Nephron (organoid): ENCODE measurements around the gene LRRN1.

Source experiments
- H3K27ac Mint-ChIP-seq, 3 experiments: 2 replicates each; pipeline ENCODE4 v1.8.0; 2020; ENCODE audit warnings: mixed read lengths in 3 of 3, mild to moderate bottlenecking in 2 of 3, moderate library complexity in 1 of 3
- H3K27me3 Mint-ChIP-seq: 2 replicates; pipeline ENCODE4 v1.8.0; 2021; ENCODE audit warnings: low read depth, mild to moderate bottlenecking, moderate library complexity, mixed read lengths
- H3K36me3 Mint-ChIP-seq: 2 replicates; pipeline ENCODE4 v1.8.0; 2020; ENCODE audit warnings: low read depth, mixed read lengths
- H3K4me1 Mint-ChIP-seq: 2 replicates; pipeline ENCODE4 v1.8.0; 2020; ENCODE audit warnings: mixed read lengths
- H3K4me3 Mint-ChIP-seq, 3 experiments: 2 replicates each; pipeline ENCODE4 v1.8.0; 2020; ENCODE audit warnings: mild to moderate bottlenecking in 3 of 3, mixed read lengths in 3 of 3, moderate library complexity in 2 of 3
- H3K9me3 Mint-ChIP-seq: 2 replicates; pipeline ENCODE4 v1.8.0; 2020; ENCODE audit warnings: mixed read lengths
- TF ChIP-seq, protein P1 (sequence below), 3 experiments: fragments of 200-600 bp; sonication (generic); IDR thresholded peaks; one replicate each; pipeline ENCODE4 v1.5.0; 2021; ENCODE audit warnings: antibody characterized with exemption in 3 of 3; ENCODE audit not compliant: unreplicated experiment in 3 of 3

Gene LRRN1

DNA sequence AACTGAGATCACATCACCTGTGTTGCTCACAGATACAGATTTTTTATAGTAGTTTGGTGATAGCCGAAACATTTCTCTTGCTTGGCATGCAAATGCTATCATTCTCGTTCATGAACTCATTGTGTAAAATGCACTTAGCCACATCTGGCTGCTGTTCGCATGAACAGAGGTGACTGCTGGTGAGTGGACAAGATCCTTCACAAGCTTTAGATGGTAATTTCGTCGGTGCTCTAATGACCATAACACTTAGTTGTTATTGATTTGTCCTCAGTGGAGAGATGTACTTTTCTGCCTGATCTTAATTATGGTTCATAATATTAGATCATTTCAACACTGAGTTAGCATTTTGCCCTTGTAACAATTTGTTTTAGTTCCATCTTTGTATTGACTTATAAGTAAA, 13.8 kb downstream of the LRRN1 start:
- H3K4me1 Mint-ChIP-seq = peaks cover 70% of the 10 kb centered on the region
- no peaks in the 10 kb centered on the region for H3K27me3 Mint-ChIP-seq
- H3K36me3 Mint-ChIP-seq = peaks cover 32% of the 10 kb centered on the region
- no peak overlapping the region for H3K27ac Mint-ChIP-seq
- no peaks in the 10 kb centered on the region for H3K9me3 Mint-ChIP-seq
- TF ChIP-seq, protein P1, sequence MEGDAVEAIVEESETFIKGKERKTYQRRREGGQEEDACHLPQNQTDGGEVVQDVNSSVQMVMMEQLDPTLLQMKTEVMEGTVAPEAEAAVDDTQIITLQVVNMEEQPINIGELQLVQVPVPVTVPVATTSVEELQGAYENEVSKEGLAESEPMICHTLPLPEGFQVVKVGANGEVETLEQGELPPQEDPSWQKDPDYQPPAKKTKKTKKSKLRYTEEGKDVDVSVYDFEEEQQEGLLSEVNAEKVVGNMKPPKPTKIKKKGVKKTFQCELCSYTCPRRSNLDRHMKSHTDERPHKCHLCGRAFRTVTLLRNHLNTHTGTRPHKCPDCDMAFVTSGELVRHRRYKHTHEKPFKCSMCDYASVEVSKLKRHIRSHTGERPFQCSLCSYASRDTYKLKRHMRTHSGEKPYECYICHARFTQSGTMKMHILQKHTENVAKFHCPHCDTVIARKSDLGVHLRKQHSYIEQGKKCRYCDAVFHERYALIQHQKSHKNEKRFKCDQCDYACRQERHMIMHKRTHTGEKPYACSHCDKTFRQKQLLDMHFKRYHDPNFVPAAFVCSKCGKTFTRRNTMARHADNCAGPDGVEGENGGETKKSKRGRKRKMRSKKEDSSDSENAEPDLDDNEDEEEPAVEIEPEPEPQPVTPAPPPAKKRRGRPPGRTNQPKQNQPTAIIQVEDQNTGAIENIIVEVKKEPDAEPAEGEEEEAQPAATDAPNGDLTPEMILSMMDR (IDR thresholded peaks at IDR 0.05; ENCODE audit: unreplicated experiment in 3 of 3) = no peak
- H3K4me3 Mint-ChIP-seq = peak overlapping the region in 1 of 3 experiments; percentile 11

DNA sequence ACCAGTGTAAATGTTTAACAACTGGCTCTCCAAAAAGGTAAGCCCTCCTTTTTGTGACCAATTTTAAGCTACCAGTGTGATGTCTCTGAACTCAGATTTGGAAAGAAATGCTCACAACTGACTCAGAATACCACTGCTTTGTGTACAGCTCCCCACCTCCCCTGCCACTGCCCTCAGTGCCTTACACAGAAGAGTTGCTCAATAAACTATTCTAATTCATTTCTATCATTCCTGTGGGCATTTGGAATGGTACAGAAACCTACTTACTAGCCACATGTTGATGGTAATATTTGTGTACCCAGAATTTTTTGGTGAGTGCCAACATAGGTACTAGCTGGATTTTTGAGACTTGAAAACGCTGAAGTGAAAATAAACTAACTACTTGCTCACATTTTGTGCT, 16.0 kb downstream of the LRRN1 start:
- Mint-ChIP-seq H3K36me3 (peaks cover 33% of the 10 kb centered on the region), H3K4me3 (no peak overlapping the region), H3K27me3 (no peaks in the 10 kb centered on the region), H3K4me1 (peaks cover 56% of the 10 kb centered on the region), H3K9me3 (no peaks in the 10 kb centered on the region), H3K27ac (no peak overlapping the region)
- TF ChIP-seq, protein P1 (IDR thresholded peaks at IDR 0.05; ENCODE audit: unreplicated experiment in 3 of 3) = no peak

DNA sequence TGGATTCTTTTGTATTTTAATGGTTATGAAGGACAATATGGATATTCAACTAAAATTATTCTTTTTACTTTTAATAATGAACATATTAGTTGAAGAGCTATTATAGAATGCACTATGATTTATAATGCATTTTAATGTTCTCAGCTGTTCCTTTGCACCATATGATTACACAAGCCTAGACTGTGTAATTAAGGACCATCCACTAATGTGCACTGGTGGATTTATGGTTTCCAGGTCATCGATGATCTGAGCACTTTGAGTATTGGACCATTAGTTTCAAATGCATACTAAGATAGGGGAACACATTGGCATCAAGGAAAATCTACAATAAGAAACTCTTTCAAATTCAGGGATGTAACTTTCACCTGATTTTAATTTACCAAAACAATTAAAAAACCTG, 16.8 kb downstream of the LRRN1 start:
- Mint-ChIP-seq H3K36me3 (peaks cover 33% of the 10 kb centered on the region), H3K4me3 (no peak overlapping the region), H3K27ac (no peak overlapping the region), H3K9me3 (no peaks in the 10 kb centered on the region), H3K4me1 (peaks cover 49% of the 10 kb centered on the region), H3K27me3 (no peaks in the 10 kb centered on the region)
- TF ChIP-seq, protein P1 (IDR thresholded peaks at IDR 0.05; ENCODE audit: unreplicated experiment in 3 of 3) = no peak

DNA sequence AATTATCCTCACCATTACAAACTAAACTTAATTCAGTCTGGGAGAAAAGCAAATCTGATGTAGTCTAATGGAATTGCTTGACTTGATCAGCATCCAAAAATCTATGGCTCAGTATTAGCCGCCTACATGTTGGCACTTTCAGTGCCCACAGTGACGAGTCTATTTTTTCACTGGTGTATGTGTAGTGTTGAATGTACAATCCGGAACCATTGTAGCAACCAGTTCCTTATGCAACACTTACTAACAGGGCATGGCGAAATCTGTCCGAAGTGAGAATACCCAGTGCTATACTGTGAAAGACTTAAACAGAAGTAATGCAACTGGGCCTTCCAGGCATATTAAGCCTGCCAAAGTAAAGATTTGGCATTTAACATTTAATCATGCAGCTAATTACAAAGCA, 18.6 kb downstream of the LRRN1 start:
- Mint-ChIP-seq H3K27ac (no peak overlapping the region), H3K27me3 (no peaks in the 10 kb centered on the region)

DNA sequence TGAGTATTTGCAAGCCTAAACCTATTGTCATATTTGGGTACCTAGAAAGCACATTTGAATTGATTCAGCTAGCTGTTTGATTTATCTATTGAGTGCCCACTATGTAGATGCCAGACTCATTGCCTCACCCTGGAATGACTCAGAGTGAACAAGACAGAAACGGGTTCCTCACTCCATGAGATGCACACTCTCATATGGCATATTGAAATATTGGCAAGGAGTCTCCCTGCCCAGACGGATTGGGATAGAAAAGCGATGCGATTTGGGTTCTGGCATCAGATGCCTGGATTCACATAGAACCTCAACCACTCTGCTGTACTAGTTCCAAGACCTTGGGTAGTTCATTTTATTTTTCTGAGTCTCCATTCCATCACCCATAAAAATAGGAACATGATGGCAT, 22.5 kb downstream of the LRRN1 start:
- Mint-ChIP-seq H3K4me1 (peaks cover 9% of the 10 kb centered on the region), H3K9me3 (no peaks in the 10 kb centered on the region), H3K4me3 (no peak overlapping the region), H3K27ac (no peak overlapping the region), H3K27me3 (no peaks in the 10 kb centered on the region), H3K36me3 (peaks cover 22% of the 10 kb centered on the region)
- TF ChIP-seq, protein P1 (IDR thresholded peaks at IDR 0.05; ENCODE audit: unreplicated experiment in 3 of 3) = no peak

More for the DNA sequence above, 18.6 kb downstream of the LRRN1 start:
- TF ChIP-seq, protein P1 (IDR thresholded peaks at IDR 0.05; ENCODE audit: unreplicated experiment in 3 of 3) = no peak
- no peaks in the 10 kb centered on the region for H3K9me3 Mint-ChIP-seq
- H3K36me3 Mint-ChIP-seq = peaks cover 41% of the 10 kb centered on the region
- H3K4me3 Mint-ChIP-seq = no peak overlapping the region
- peaks cover 36% of the 10 kb centered on the region for H3K4me1 Mint-ChIP-seq

DNA sequence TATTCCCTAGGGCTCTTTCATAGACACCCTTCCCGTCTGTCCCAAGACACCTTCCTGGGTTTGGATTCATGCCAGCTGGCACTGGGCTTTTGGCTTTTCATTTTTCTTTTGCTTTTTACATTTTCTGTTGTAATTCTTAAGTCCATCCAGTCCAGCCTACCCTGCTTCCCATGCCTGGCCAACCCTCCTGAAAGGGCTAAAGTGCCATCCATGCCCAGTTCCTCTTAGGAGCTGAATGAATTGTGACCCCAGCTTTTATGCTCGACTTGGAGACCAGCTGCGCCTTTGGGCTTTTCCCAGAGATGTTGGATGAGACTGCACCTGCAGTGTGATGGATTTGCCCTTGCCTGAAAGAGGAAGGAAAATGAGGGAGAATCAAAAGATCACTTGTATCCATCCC, 25.8 kb downstream of the LRRN1 start:
- no peaks in the 10 kb centered on the region for H3K4me1 Mint-ChIP-seq
- H3K9me3 Mint-ChIP-seq = peaks cover 2% of the 10 kb centered on the region
- H3K36me3 Mint-ChIP-seq = peaks cover 35% of the 10 kb centered on the region
- H3K27me3 Mint-ChIP-seq = no peaks in the 10 kb centered on the region
- no peak overlapping the region for H3K4me3 Mint-ChIP-seq
- TF ChIP-seq, protein P1 (IDR thresholded peaks at IDR 0.05; ENCODE audit: unreplicated experiment in 3 of 3) = no peak
- no peak overlapping the region for H3K27ac Mint-ChIP-seq
